ENCODE data around the gene TFG.
A peak's percentile ranks its signal among the peaks of the same experiment; 100 is the strongest.
"Not testable (repeated sequence)": the region's sequence is repeated elsewhere in the genome, so short reads cannot be mapped to it uniquely, and the experiment has no call there.

TFG gene

GRCh38 chr3:100708989-100709841 lies at the start of gene TFG:
Gene TFG, plus strand, starts transcription at chr3:100709494. Its CDS starts 4,192 bp downstream, at chr3:100713686.
- H3K27me3 ChIP-seq (replicated peaks; ENCODE audit: control insufficient read depth, insufficient read depth, low read length) = no peaks in the 10 kb centered on the region
- peak within 1 kb of the TSS; percentile 83 for H3K4me3 ChIP-seq (replicated peaks; ENCODE audit: low read depth, low read length)
- H3K36me3 ChIP-seq (ENCODE audit: control insufficient read depth, insufficient read depth, low read length) = no peaks in the 10 kb centered on the region; the same call in 1 of the 2 replicates
- DNase-seq (ENCODE audit: extremely low read depth, insufficient read length) = peak; percentile 99
- no peak for TF ChIP-seq CTCF (IDR thresholded peaks at IDR 0.05; ENCODE audit: insufficient read depth, low read length, poor library complexity, severe bottlenecking)

GRCh38 chr3:100661294-100661693 lies 48.0 kb upstream of the TFG start:
- not testable (repeated sequence) for H3K4me3 ChIP-seq (replicated peaks; ENCODE audit: low read depth, low read length); DNase-seq (ENCODE audit: extremely low read depth, insufficient read length); H3K36me3 ChIP-seq (ENCODE audit: control insufficient read depth, insufficient read depth, low read length); H3K27me3 ChIP-seq (replicated peaks; ENCODE audit: control insufficient read depth, insufficient read depth, low read length)

- TF ChIP-seq CTCF (IDR thresholded peaks at IDR 0.05; ENCODE audit: insufficient read depth, low read length, poor library complexity, severe bottlenecking) = no peak
- no peak for DNase-seq (ENCODE audit: extremely low read depth, insufficient read length)
- Histone ChIP-seq H3K36me3 (ENCODE audit: control insufficient read depth, insufficient read depth, low read length) (no peaks in the 10 kb centered on the region), H3K27me3 (replicated peaks; ENCODE audit: control insufficient read depth, insufficient read depth, low read length) (no peaks in the 10 kb centered on the region), H3K4me3 (replicated peaks; ENCODE audit: low read depth, low read length) (no peak overlapping the region)
Measured at GRCh38 chr3:100662113-100662823, 47.0 kb upstream of the TFG start.

- no peak for DNase-seq (ENCODE audit: extremely low read depth, insufficient read length)
- H3K4me3 ChIP-seq (replicated peaks; ENCODE audit: low read depth, low read length) = no peak overlapping the region
Measured at GRCh38 chr3:100665230-100665629, 44.1 kb upstream of the TFG start.

GRCh38 chr3:100666699-100667098 lies 42.6 kb upstream of the TFG start:
- H3K4me3 ChIP-seq (replicated peaks; ENCODE audit: low read depth, low read length); DNase-seq (ENCODE audit: extremely low read depth, insufficient read length); H3K27me3 ChIP-seq (replicated peaks; ENCODE audit: control insufficient read depth, insufficient read depth, low read length); H3K36me3 ChIP-seq (ENCODE audit: control insufficient read depth, insufficient read depth, low read length): not testable (repeated sequence)

More at GRCh38 chr3:100665230-100665629, 44.1 kb upstream of the TFG start:
- H3K36me3 ChIP-seq (ENCODE audit: control insufficient read depth, insufficient read depth, low read length) = no peaks in the 10 kb centered on the region
- H3K27me3 ChIP-seq (replicated peaks; ENCODE audit: control insufficient read depth, insufficient read depth, low read length) = no peaks in the 10 kb centered on the region
- no peak for TF ChIP-seq CTCF (IDR thresholded peaks at IDR 0.05; ENCODE audit: insufficient read depth, low read length, poor library complexity, severe bottlenecking)

- H3K27me3 ChIP-seq (replicated peaks; ENCODE audit: control insufficient read depth, insufficient read depth, low read length); H3K4me3 ChIP-seq (replicated peaks; ENCODE audit: low read depth, low read length); DNase-seq (ENCODE audit: extremely low read depth, insufficient read length); H3K36me3 ChIP-seq (ENCODE audit: control insufficient read depth, insufficient read depth, low read length): not testable (repeated sequence)
Measured at GRCh38 chr3:100667316-100667715, 42.0 kb upstream of the TFG start.

- H3K27me3 ChIP-seq (replicated peaks; ENCODE audit: control insufficient read depth, insufficient read depth, low read length); H3K36me3 ChIP-seq (ENCODE audit: control insufficient read depth, insufficient read depth, low read length); DNase-seq (ENCODE audit: extremely low read depth, insufficient read length); H3K4me3 ChIP-seq (replicated peaks; ENCODE audit: low read depth, low read length): not testable (repeated sequence)
Measured at GRCh38 chr3:100670995-100671394, 38.3 kb upstream of the TFG start.

All from GM06990 (cell line).